GM12878 (cell line): ENCODE results near the gene SC5D. TPM values are rescaled to one million over a fixed set of nuclear protein-coding genes. Genes with fewer than 3 reads are reported as not detected.

ENCODE experiments used
- ATAC-seq: fragments of 200-7000 bp; cut with Tn5 transposase; 3 replicates; pipeline ENCODE4 v1.9.1; 2020; ENCODE audit warnings: mild to moderate bottlenecking, moderate library complexity
- BruUV-seq: library from RNA; stranded (reverse); fragments of 400-500 nt; replicated peaks from 2 replicates; lab custom pipeline; 2021; lab: Mats Ljungman, UMichigan
- CTCF ChIA-PET: fragments of 300-600 bp; sonication (Branson Sonifier 250); formaldehyde crosslinking; extraction: SDS; loops from one replicate; lab custom pipeline; 2021; ENCODE audit warnings: inconsistent platforms; lab: Yijun Ruan, JAX
- POLR2A ChIA-PET: fragments of 350-600 bp; formaldehyde crosslinking; extraction: SDS; loops from one replicate; lab custom pipeline; 2021; ENCODE audit warnings: inconsistent platforms; lab: Charles Lee
- RAD21 ChIA-PET: fragments of 300-600 bp; sonication (Branson Sonifier 250); formaldehyde crosslinking; loops from one replicate; lab custom pipeline; 2023; ENCODE audit warnings: antibody characterized with exemption; ENCODE audit not compliant: unreplicated experiment; lab: Charles Lee
- SMC1A ChIA-PET: fragments of 300-600 bp; sonication (Branson Sonifier 250); formaldehyde crosslinking; loops from one replicate; lab custom pipeline; 2023; ENCODE audit not compliant: unreplicated experiment, uncharacterized antibody; lab: Charles Lee
- DNase-seq: peaks from one replicate; pipeline ENCODE4 v3.0.0-alpha.2; 2011; ENCODE audit warnings: low read depth, low spot score
- FAIRE-seq: peaks from 3 replicates; lab custom pipeline; 2011; peaks lifted over from hg19 to GRCh38; lab: Jason Lieb, UNC
- H2AFZ ChIP-seq: 2 replicates; pipeline ENCODE4 v1.6.0; 2011; ENCODE audit warnings: low read depth, low read length, control low read depth; ENCODE audit not compliant: control insufficient read depth
- H3K27ac ChIP-seq: 2 replicates; pipeline ENCODE4 v1.5.1; 2011; ENCODE audit warnings: control low read depth; ENCODE audit not compliant: control insufficient read depth, insufficient read depth
- H3K27me3 ChIP-seq, 2 experiments: replicated peaks in 1 of 2; 2 replicates each; pipeline versions ENCODE4 v1.6.0 to v1.6.1; 2011; ENCODE audit warnings: low read length in 1 of 2; ENCODE audit not compliant: control insufficient read depth in 2 of 2, insufficient read depth in 2 of 2
- H3K36me3 ChIP-seq, 2 experiments: 2 replicates each; pipeline ENCODE4 v1.5.1; 2011; ENCODE audit warnings: low read length in 1 of 2; ENCODE audit not compliant: control insufficient read depth in 2 of 2, insufficient read depth in 2 of 2
- H3K4me1 ChIP-seq: 2 replicates; pipeline ENCODE4 v1.6.1; 2011; ENCODE audit warnings: mild to moderate bottlenecking, low read length, moderate library complexity, mixed read lengths; ENCODE audit not compliant: control insufficient read depth, insufficient read depth
- H3K4me2 ChIP-seq: 2 replicates; pipeline ENCODE4 v1.6.0; 2011; ENCODE audit warnings: control low read depth; ENCODE audit not compliant: control insufficient read depth, insufficient read depth
- H3K4me3 ChIP-seq: fragments of 200-600 bp; sonication (generic); 2 replicates; pipeline ENCODE4 v1.5.1; 2016
- H3K79me2 ChIP-seq: 2 replicates; pipeline ENCODE4 v1.6.0; 2011; ENCODE audit warnings: low read length; ENCODE audit not compliant: control insufficient read depth, insufficient read depth
- H3K9ac ChIP-seq: 2 replicates; pipeline ENCODE4 v1.8.0; 2011; ENCODE audit warnings: low read length, control low read depth, mixed read lengths; ENCODE audit not compliant: control insufficient read depth, insufficient read depth
- H3K9me3 ChIP-seq: replicated peaks from 3 replicates; pipeline ENCODE4 v1.5.1; 2011; ENCODE audit warnings: mild to moderate bottlenecking, low read length; ENCODE audit not compliant: control insufficient read depth, insufficient read depth
- H4K20me1 ChIP-seq: 2 replicates; pipeline ENCODE4 v1.6.0; 2011; ENCODE audit not compliant: control insufficient read depth, insufficient read depth
- CBX3 ChIP-seq: fragments of 200-600 bp; sonication (generic); IDR thresholded peaks from 2 replicates; pipeline ENCODE4 v1.6.1; 2016; ENCODE audit warnings: low read depth, borderline replicate concordance
- HCFC1 ChIP-seq: fragments of 150-350 bp; IDR thresholded peaks from 2 replicates; pipeline ENCODE4 v1.6.1; 2014; ENCODE audit warnings: low read length
- IKZF2 ChIP-seq, 2 experiments: fragments of 450-650 bp; IDR thresholded peaks; 2 replicates each; pipeline ENCODE4 v1.6.1; 2017; ENCODE audit warnings: mild to moderate bottlenecking in 2 of 2, moderate library complexity in 2 of 2
- ZNF274 ChIP-seq: IDR thresholded peaks from one replicate; pipeline ENCODE4 v1.8.0; 2011; ENCODE audit not compliant: insufficient read length, insufficient read depth
- WGBS: methylation state at CpG from one replicate; pipeline ENCODE4 v1.1.6; 2016; ENCODE audit warnings: low lambda C conversion rate; ENCODE audit not compliant: insufficient replicate concordance, insufficient coverage; ENCODE audit errors: missing lambda C conversion rate; 5-methylcytosine and 5-hydroxymethylcytosine counted together
- in situ Hi-C: fragments of 300-500 bp; cut with MboI; formaldehyde crosslinking; loops from 9 replicates; pipeline ENCODE4 v1.14.3; 2018; ENCODE audit warnings: mixed read lengths
- intact Hi-C: fragments of 100-400 bp; cut with micrococcal nuclease; formaldehyde crosslinking; loops from one replicate; pipeline ENCODE4 v1.14.2; 2022; ENCODE audit not compliant: unreplicated experiment
- polyA plus RNA-seq, 11 experiments: library from polyadenylated mRNA; depleted of rRNA in 4 of 11; unstranded in 6 of 11; stranded (reverse) in 5 of 11; fragments of >200 nt; fragmentation: Nextera tagmentation in 4 of 11; fragmentation: Illumina TruSeq in 1 of 11; extraction: Ambion mirVana in 4 of 11; extraction: Trizol in 1 of 11; gene quantifications; 1 replicate in 1 of 11; 2 replicates in 10 of 11; pipeline versions ENCODE4 v1.2.1 to v1.2.3, GENCODE V29; 2011 to 2016; ENCODE audit warnings: inconsistent platforms in 2 of 11, missing spikeins in 2 of 11, low read depth in 1 of 11
- total RNA-seq, 4 experiments: library from RNA; depleted of rRNA in 3 of 4; stranded (reverse); fragments of >200 nt in 3 of 4; fragmentation: Illumina TruSeq in 1 of 4; extraction: Trizol in 1 of 4; gene quantifications; 2 replicates each; pipeline versions ENCODE4 v1.2.1 to v1.2.3, GENCODE V29; 2013 to 2021
- TF ChIP-seq, protein P1 (sequence below): fragments of 150-350 bp; IDR thresholded peaks from 2 replicates; pipeline ENCODE4 v1.6.1; 2016; ENCODE audit warnings: low read depth, low read length
- TF ChIP-seq, protein P2 (sequence below): fragments of 450-650 bp; IDR thresholded peaks from 2 replicates; pipeline ENCODE4 v1.6.1; 2017; ENCODE audit warnings: antibody characterized with exemption, mild to moderate bottlenecking, moderate library complexity
- TF ChIP-seq, protein P3 (sequence below): fragments of 450-650 bp; formaldehyde crosslinking; IDR thresholded peaks from 2 replicates; pipeline ENCODE4 v1.4.0; 2022; ENCODE audit warnings: mild to moderate bottlenecking, moderate library complexity
- TF ChIP-seq, protein P4 (sequence below), 3 experiments: IDR thresholded peaks in 2 of 3; conservative IDR thresholded peaks in 1 of 3; 2 replicates each; pipeline ENCODE4 v1.5.1; 2011; ENCODE audit warnings: low read depth in 3 of 3, low read length in 3 of 3, mild to moderate bottlenecking in 3 of 3, control low read depth in 2 of 3, moderate library complexity in 2 of 3, inconsistent platforms in 1 of 3, mixed read lengths in 1 of 3; ENCODE audit not compliant: control insufficient read depth in 2 of 3, insufficient read depth in 1 of 3; ENCODE audit errors: extremely low read depth in 1 of 3

The SC5D gene
- total and polyA plus RNA-seq, 10 of the 15 experiments (the other 5 are each of a cell fraction or from before 2014, with no cell fraction given), result 23.7 to 134 (median 30.8) TPM

DNA sequence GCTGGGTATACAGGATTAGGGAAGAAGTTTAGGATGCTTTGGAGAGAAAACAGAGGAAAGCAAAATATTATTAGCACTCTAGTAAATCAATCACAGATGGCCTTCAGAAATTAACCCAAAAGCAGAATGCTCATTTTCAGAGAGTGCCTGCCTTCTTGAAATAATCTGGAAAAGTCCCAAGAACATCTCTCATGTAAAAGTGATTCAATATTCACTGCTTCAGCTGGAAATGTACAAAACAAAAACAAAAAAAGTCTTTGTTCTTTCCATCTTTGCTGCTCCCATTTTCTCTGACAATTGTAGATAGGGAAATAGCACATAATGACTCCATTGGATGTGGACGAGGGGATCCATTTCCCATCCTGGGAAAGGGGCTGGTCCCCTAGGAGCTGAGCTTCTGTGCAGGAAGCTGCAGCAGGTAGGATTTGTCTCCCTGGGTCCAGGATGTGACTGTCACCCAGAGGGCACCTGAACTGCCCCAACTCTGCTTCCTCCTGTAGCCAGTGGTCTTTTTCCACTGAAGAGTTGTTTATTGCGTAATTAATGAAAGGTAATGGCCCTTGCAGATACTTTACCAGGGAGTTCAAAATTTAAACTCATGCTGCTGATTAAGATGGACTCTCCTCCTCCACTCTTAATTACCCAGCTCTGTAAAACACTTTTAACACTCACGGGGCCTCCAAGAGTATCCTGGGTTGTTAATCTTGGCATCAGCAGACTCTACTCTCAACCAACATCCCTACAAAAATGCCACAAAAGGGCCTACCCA is 57.9 kb downstream of the SC5D start:
- H3K9ac ChIP-seq, result no peak overlapping the region
- H3K4me3 ChIP-seq, result no peak overlapping the region
- H3K4me1 ChIP-seq, result peaks cover 3% of the 10 kb centered on the region
- BruUV-seq, result no TSS peak
- ChIA-PET CTCF (interaction anchor here (0.9 kb wide), 1 partner anchor 16 kb away, joined by 4 read pairs; no protein-coding TSS in a partner anchor), SMC1A (interaction anchor here (0.9 to 3.2 kb wide), 5 partner anchors 10 to 227 kb away, joined by 3 to 13 read pairs (median 4); no protein-coding TSS in a partner anchor), POLR2A (interaction anchor here (0.8 kb wide), 1 partner anchor 16 kb away, joined by 3 read pairs; no protein-coding TSS in a partner anchor), RAD21 (interaction anchor here (0.8 to 1.2 kb wide), 2 partner anchors 11 to 17 kb away, joined by 3 to 4 read pairs; no protein-coding TSS in a partner anchor)
- ATAC-seq (no peak), FAIRE-seq (no peak), DNase-seq (no peak)
- intact Hi-C loops (no loop called here), in situ Hi-C loops (no loop called here)
- H2AFZ ChIP-seq, result no peak overlapping the region
- H4K20me1 ChIP-seq, result no peaks in the 10 kb centered on the region
- no peaks in the 10 kb centered on the region for H3K79me2 ChIP-seq
- H3K27ac ChIP-seq, result no peak overlapping the region
- H3K4me2 ChIP-seq, result no peak overlapping the region
- H3K27me3 ChIP-seq, result no peaks in the 10 kb centered on the region; a peak in 1 of 4 replicates
- 51% methylated on average over 3 of the region's 3 CpGs for WGBS
- no peaks in the 10 kb centered on the region for H3K36me3 ChIP-seq
- H3K9me3 ChIP-seq, result no peaks in the 10 kb centered on the region; the same call in 2 of the 3 replicates
- TF ChIP-seq, protein P1, sequence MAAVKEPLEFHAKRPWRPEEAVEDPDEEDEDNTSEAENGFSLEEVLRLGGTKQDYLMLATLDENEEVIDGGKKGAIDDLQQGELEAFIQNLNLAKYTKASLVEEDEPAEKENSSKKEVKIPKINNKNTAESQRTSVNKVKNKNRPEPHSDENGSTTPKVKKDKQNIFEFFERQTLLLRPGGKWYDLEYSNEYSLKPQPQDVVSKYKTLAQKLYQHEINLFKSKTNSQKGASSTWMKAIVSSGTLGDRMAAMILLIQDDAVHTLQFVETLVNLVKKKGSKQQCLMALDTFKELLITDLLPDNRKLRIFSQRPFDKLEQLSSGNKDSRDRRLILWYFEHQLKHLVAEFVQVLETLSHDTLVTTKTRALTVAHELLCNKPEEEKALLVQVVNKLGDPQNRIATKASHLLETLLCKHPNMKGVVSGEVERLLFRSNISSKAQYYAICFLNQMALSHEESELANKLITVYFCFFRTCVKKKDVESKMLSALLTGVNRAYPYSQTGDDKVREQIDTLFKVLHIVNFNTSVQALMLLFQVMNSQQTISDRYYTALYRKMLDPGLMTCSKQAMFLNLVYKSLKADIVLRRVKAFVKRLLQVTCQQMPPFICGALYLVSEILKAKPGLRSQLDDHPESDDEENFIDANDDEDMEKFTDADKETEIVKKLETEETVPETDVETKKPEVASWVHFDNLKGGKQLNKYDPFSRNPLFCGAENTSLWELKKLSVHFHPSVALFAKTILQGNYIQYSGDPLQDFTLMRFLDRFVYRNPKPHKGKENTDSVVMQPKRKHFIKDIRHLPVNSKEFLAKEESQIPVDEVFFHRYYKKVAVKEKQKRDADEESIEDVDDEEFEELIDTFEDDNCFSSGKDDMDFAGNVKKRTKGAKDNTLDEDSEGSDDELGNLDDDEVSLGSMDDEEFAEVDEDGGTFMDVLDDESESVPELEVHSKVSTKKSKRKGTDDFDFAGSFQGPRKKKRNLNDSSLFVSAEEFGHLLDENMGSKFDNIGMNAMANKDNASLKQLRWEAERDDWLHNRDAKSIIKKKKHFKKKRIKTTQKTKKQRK, result no peak
- TF ChIP-seq ZNF274 (no peak), CBX3 (no peak), IKZF2 (IDR thresholded peaks at IDR 0.05) (no peak), HCFC1 (no peak)
- TF ChIP-seq, protein P2, sequence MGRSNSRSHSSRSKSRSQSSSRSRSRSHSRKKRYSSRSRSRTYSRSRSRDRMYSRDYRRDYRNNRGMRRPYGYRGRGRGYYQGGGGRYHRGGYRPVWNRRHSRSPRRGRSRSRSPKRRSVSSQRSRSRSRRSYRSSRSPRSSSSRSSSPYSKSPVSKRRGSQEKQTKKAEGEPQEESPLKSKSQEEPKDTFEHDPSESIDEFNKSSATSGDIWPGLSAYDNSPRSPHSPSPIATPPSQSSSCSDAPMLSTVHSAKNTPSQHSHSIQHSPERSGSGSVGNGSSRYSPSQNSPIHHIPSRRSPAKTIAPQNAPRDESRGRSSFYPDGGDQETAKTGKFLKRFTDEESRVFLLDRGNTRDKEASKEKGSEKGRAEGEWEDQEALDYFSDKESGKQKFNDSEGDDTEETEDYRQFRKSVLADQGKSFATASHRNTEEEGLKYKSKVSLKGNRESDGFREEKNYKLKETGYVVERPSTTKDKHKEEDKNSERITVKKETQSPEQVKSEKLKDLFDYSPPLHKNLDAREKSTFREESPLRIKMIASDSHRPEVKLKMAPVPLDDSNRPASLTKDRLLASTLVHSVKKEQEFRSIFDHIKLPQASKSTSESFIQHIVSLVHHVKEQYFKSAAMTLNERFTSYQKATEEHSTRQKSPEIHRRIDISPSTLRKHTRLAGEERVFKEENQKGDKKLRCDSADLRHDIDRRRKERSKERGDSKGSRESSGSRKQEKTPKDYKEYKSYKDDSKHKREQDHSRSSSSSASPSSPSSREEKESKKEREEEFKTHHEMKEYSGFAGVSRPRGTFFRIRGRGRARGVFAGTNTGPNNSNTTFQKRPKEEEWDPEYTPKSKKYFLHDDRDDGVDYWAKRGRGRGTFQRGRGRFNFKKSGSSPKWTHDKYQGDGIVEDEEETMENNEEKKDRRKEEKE, result no peak
- TF ChIP-seq, protein P3, sequence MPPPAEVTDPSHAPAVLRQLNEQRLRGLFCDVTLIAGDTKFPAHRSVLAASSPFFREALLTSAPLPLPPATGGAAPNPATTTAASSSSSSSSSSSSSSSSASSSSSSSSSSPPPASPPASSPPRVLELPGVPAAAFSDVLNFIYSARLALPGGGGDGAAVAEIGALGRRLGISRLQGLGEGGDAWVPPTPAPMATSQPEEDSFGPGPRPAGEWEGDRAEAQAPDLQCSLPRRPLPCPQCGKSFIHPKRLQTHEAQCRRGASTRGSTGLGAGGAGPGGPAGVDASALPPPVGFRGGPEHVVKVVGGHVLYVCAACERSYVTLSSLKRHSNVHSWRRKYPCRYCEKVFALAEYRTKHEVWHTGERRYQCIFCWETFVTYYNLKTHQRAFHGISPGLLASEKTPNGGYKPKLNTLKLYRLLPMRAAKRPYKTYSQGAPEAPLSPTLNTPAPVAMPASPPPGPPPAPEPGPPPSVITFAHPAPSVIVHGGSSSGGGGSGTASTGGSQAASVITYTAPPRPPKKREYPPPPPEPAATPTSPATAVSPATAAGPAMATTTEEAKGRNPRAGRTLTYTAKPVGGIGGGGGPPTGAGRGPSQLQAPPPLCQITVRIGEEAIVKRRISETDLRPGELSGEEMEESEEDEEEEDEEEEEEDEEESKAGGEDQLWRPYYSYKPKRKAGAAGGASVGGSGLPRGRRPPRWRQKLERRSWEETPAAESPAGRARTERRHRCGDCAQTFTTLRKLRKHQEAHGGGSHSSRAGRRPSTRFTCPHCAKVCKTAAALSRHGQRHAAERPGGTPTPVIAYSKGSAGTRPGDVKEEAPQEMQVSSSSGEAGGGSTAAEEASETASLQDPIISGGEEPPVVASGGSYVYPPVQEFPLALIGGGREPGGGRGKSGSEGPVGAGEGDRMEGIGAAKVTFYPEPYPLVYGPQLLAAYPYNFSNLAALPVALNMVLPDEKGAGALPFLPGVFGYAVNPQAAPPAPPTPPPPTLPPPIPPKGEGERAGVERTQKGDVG, result no peak
- TF ChIP-seq, protein P4, sequence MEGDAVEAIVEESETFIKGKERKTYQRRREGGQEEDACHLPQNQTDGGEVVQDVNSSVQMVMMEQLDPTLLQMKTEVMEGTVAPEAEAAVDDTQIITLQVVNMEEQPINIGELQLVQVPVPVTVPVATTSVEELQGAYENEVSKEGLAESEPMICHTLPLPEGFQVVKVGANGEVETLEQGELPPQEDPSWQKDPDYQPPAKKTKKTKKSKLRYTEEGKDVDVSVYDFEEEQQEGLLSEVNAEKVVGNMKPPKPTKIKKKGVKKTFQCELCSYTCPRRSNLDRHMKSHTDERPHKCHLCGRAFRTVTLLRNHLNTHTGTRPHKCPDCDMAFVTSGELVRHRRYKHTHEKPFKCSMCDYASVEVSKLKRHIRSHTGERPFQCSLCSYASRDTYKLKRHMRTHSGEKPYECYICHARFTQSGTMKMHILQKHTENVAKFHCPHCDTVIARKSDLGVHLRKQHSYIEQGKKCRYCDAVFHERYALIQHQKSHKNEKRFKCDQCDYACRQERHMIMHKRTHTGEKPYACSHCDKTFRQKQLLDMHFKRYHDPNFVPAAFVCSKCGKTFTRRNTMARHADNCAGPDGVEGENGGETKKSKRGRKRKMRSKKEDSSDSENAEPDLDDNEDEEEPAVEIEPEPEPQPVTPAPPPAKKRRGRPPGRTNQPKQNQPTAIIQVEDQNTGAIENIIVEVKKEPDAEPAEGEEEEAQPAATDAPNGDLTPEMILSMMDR (IDR thresholded peaks at IDR 0.05 in 2 of 3, conservative IDR thresholded peaks at IDR 0.05 in 1 of 3; ENCODE audit: control insufficient read depth in 2 of 3, extremely low read depth in 1 of 3, insufficient read depth in 1 of 3, low read depth in 3 of 3, low read length in 3 of 3), result no peak
